Uterus (tissue), 4 donors: ENCODE measurements around the gene COX10. TPM values are rescaled to one million over a fixed set of nuclear protein-coding genes. Genes with fewer than 3 reads are reported as not detected.
"Not testable (repeated sequence)": the region's sequence is repeated elsewhere in the genome, so short reads cannot be mapped to it uniquely, and the experiment has no call there.

ENCODE experiments used
- DNase-seq, 2 donors: peaks; one replicate each; pipeline ENCODE4 v3.0.0-alpha.2; 2019 to 2020
- H3K27ac ChIP-seq, 2 donors: fragments of 200-600 bp; sonication (generic); 1 replicate in 1 of 2; 2 replicates in 1 of 2; pipeline ENCODE4 v1.5.1; 2016 to 2018
- H3K27me3 ChIP-seq, 2 donors: fragments of 200-600 bp; sonication (generic); one replicate each; pipeline ENCODE4 v1.5.1; 2018 to 2019; ENCODE audit warnings: control low read depth in 1 of 2
- H3K36me3 ChIP-seq, 2 donors: fragments of 200-600 bp; sonication (generic); one replicate each; pipeline ENCODE4 v1.5.1; 2019; ENCODE audit warnings: control low read depth in 1 of 2
- H3K4me1 ChIP-seq, 2 donors: fragments of 200-600 bp; sonication (generic); one replicate each; pipeline ENCODE4 v1.5.1; 2018 to 2019; ENCODE audit warnings: control low read depth in 1 of 2
- H3K4me3 ChIP-seq, 2 donors: fragments of 200-600 bp; sonication (generic); 1 replicate in 1 of 2; 2 replicates in 1 of 2; pipeline ENCODE4 v1.5.1; 2018 to 2019; ENCODE audit warnings: mild to moderate bottlenecking in 1 of 2
- H3K9me3 ChIP-seq, 2 donors: fragments of 200-600 bp; sonication (generic); one replicate each; pipeline ENCODE4 v1.5.1; 2019; ENCODE audit warnings: control low read depth in 1 of 2
- CTCF ChIP-seq, 4 experiments: fragments of 200-600 bp in 2 of 4; fragments of 450-650 bp in 2 of 4; sonication (generic) in 2 of 4; IDR thresholded peaks; one replicate each; pipeline ENCODE4 v1.5.1; 2016 to 2019; ENCODE audit warnings: antibody characterized with exemption in 4 of 4, mild to moderate bottlenecking in 2 of 4, moderate library complexity in 1 of 4
- POLR2A ChIP-seq, 2 donors: fragments of 450-650 bp; IDR thresholded peaks; one replicate each; pipeline ENCODE4 v1.6.1; 2016; ENCODE audit warnings: antibody characterized with exemption in 2 of 2, mild to moderate bottlenecking in 1 of 2, moderate library complexity in 1 of 2
- intact Hi-C: fragments of 100-400 bp; cut with DNase I; formaldehyde crosslinking; loops from one replicate; pipeline ENCODE4 v1.15.1; 2023; ENCODE audit warnings: low total_unique reads
- total RNA-seq, 4 donors: library from RNA; depleted of rRNA in 3 of 4; stranded (reverse); fragments of >200 nt in 3 of 4; gene quantifications; one replicate each; pipeline versions ENCODE4 v1.1.0 to v1.2.4, GENCODE V29; 2014 to 2023
- donor health status: DM: yes; HTN: yes; CAD: no.

COX10 gene
- 10 to 100 TPM in 2 of 4 donors, 1 to 10 TPM in 2; 3.2 to 23.4 (median 10.9) TPM for total RNA-seq

GRCh38 chr17:14069251-14070021 lies at the start of gene COX10:
TSS of gene COX10 (plus strand) at chr17:14069504. CDS start at chr17:14069606, 102 bp downstream.
- Histone ChIP-seq H3K27me3 (no peaks in the 10 kb centered on the region), H3K27ac (peak within 1 kb of the TSS; percentile 45 to 61), H3K36me3 (no peaks in the 10 kb centered on the region), H3K4me3 (peak within 1 kb of the TSS; percentile 61 to 97), H3K4me1 (no peaks in the 10 kb centered on the region), H3K9me3 (no peaks in the 10 kb centered on the region)
- intact Hi-C loops = no loop called here
- DNase-seq = peak; percentile 76 to 85
- TF ChIP-seq POLR2A (IDR thresholded peaks at IDR 0.05) = peak; percentile 23 to 55
- no peak for TF ChIP-seq CTCF (IDR thresholded peaks at IDR 0.05)

- H3K27me3 ChIP-seq, H3K9me3 ChIP-seq, intact Hi-C loops, H3K27ac ChIP-seq, DNase-seq, H3K4me1 ChIP-seq, H3K4me3 ChIP-seq, H3K36me3 ChIP-seq: not testable (repeated sequence)
These were observed 47.5 kb upstream of the COX10 start for GRCh38 chr17:14021651-14022294.

- H3K36me3 ChIP-seq, H3K4me3 ChIP-seq, H3K27me3 ChIP-seq, H3K9me3 ChIP-seq, H3K4me1 ChIP-seq, DNase-seq, H3K27ac ChIP-seq, intact Hi-C loops: not testable (repeated sequence)
These were observed 39.5 kb upstream of the COX10 start for GRCh38 chr17:14029755-14030154.

GRCh38 chr17:14032234-14032633 lies 37.1 kb upstream of the COX10 start:
- H3K27me3 ChIP-seq = no peaks in the 10 kb centered on the region
- no peak for TF ChIP-seq CTCF (IDR thresholded peaks at IDR 0.05)
- no peak for TF ChIP-seq POLR2A (IDR thresholded peaks at IDR 0.05)
- intact Hi-C loops = no loop called here

GRCh38 chr17:14033166-14033565 lies 36.1 kb upstream of the COX10 start:
- intact Hi-C loops = no loop called here

More at GRCh38 chr17:14032234-14032633, 37.1 kb upstream of the COX10 start:
- no peaks in the 10 kb centered on the region for H3K4me1 ChIP-seq
- H3K9me3 ChIP-seq = no peaks in the 10 kb centered on the region
- no peak overlapping the region for H3K4me3 ChIP-seq
- no peak overlapping the region for H3K27ac ChIP-seq
- DNase-seq = no peak
- no peaks in the 10 kb centered on the region for H3K36me3 ChIP-seq

More at GRCh38 chr17:14033166-14033565, 36.1 kb upstream of the COX10 start:
- H3K27me3 ChIP-seq = no peaks in the 10 kb centered on the region
- H3K27ac ChIP-seq = no peak overlapping the region
- no peaks in the 10 kb centered on the region for H3K4me1 ChIP-seq
- TF ChIP-seq CTCF (IDR thresholded peaks at IDR 0.05) (no peak), POLR2A (IDR thresholded peaks at IDR 0.05) (no peak)
- H3K36me3 ChIP-seq = no peaks in the 10 kb centered on the region
- H3K4me3 ChIP-seq = no peak overlapping the region
- H3K9me3 ChIP-seq = no peaks in the 10 kb centered on the region
- DNase-seq = no peak
